Activated T-cell treated with anti-CD3 and anti-CD28 coated beads, Interleukin-2, amount 50 U/mL, for 72 hours (primary cell): ENCODE data around the gene CDC25B. TPM values are rescaled to one million over a fixed set of nuclear protein-coding genes. Genes with fewer than 3 reads are reported as not detected.

Experiments
- ATAC-seq, 2 donors: fragments of 150-1000 bp; cut with Tn5 transposase; replicated peaks in 1 of 2; 2 replicates each; pipeline ENCODE4 v1.10.0; 2021; ENCODE audit warnings: moderate library complexity in 2 of 2, mild to moderate bottlenecking in 1 of 2
- DNase-seq, 2 donors: peaks; one replicate each; pipeline ENCODE4 v3.0.0; 2021 to 2022; ENCODE audit warnings: mixed read lengths in 1 of 2
- H3K27ac Mint-ChIP-seq: one replicate; pipeline ENCODE4 v1.8.0; 2022; ENCODE audit warnings: mild to moderate bottlenecking, moderate library complexity, mixed read lengths
- H3K27me3 Mint-ChIP-seq: one replicate; pipeline ENCODE4 v1.8.0; 2022; ENCODE audit warnings: low read depth, mixed read lengths
- H3K36me3 Mint-ChIP-seq, 2 donors: one replicate each; pipeline ENCODE4 v1.8.0; 2022; ENCODE audit warnings: mixed read lengths in 2 of 2, mild to moderate bottlenecking in 1 of 2; ENCODE audit not compliant: insufficient read depth in 2 of 2
- H3K4me1 Mint-ChIP-seq: one replicate; pipeline ENCODE4 v1.8.0; 2022; ENCODE audit warnings: low read depth, mixed read lengths
- H3K4me3 Mint-ChIP-seq, 2 donors: one replicate each; pipeline ENCODE4 v1.8.0; 2022; ENCODE audit warnings: mild to moderate bottlenecking in 2 of 2, mixed read lengths in 2 of 2, moderate library complexity in 2 of 2
- H3K9me3 Mint-ChIP-seq, 2 donors: one replicate each; pipeline ENCODE4 v1.8.0; 2022; ENCODE audit warnings: mixed read lengths in 2 of 2
- total RNA-seq, 2 donors: library from RNA; stranded (reverse); gene quantifications; one replicate each; pipeline ENCODE4 v1.2.3, GENCODE V29; 2022

CDC25B gene
- total RNA-seq, 2 donors from 2014 or later, result 121 to 128 TPM

DNA sequence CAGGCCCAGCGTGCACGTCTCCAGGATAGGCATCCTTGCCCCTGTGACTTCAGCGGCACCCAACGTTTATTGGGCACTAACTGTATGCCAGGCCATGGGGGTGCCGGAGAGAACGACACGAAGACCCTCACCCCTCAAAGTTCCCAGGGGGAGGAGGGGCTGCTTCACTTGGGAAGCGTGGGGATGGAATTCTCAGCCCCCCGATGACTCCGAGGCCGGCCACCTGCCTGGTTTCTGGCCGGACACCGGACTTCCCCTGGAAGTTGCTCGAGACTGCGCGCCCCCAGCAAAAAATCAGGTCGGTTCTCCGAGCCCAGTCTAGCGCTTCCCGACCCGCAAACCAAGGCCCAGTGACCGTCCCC, 50.2 kb downstream of the CDC25B start:
- H3K36me3 Mint-ChIP-seq, result peaks cover 0 to 1% of the 10 kb centered on the region in 2 donors
- no peaks in the 10 kb centered on the region for H3K27me3 Mint-ChIP-seq
- H3K4me3 Mint-ChIP-seq, result peak overlapping the region; percentile 90 to 95
- H3K4me1 Mint-ChIP-seq, result peaks cover 39% of the 10 kb centered on the region
- no peak for ATAC-seq
- no peak for DNase-seq
- no peaks in the 10 kb centered on the region for H3K9me3 Mint-ChIP-seq
- H3K27ac Mint-ChIP-seq, result peak overlapping the region; percentile 90

GRCh38 chr20:3846740-3847428, 50.8 kb downstream of the CDC25B start, which contains the start of gene MAVS:
MAVS (plus strand) TSS chr20:3846834; CDS start chr20:3854625, 7,791 bp downstream.
- peak within 1 kb of the TSS; percentile 90 to 95 for H3K4me3 Mint-ChIP-seq
- ATAC-seq, result peak; percentile 98 to 99

DNA sequence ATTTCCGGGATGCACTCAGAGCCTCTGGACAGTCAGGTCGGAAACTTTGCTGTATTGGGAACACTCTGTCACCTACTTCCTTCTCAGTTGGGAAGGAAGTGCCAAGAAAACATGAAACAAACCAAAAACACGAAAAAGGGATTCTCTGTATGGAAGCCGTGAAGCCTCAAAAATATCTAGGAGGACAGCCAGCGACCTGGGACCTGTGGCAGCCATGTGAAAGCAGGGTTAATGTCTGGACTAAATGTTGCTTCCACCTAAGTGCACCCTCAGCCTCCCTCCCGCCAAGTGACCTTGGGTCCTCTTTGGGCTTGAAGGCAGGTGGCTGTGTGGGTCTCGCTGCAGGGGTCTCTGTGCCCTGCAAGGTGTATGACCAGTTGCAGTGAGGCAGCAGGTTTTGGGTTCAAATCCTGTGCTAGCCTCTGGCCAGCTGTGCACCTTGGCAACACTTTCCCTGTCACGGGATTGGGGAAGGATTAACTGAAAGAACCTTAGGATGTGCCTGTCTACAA, 51.4 kb downstream of the CDC25B start:
- Mint-ChIP-seq H3K27ac (peak overlapping the region; percentile 90), H3K4me3 (peak overlapping the region; percentile 90 to 95), H3K27me3 (no peaks in the 10 kb centered on the region), H3K4me1 (peaks cover 39% of the 10 kb centered on the region), H3K36me3 (peaks cover 0 to 1% of the 10 kb centered on the region in 2 donors), H3K9me3 (no peaks in the 10 kb centered on the region)
- DNase-seq (no peak), ATAC-seq (no peak)

More at GRCh38 chr20:3846740-3847428, 50.8 kb downstream of the CDC25B start, which contains the start of gene MAVS:
- Mint-ChIP-seq H3K4me1 (peaks cover 39% of the 10 kb centered on the region), H3K36me3 (peaks cover 0 to 1% of the 10 kb centered on the region in 2 donors), H3K27ac (peak within 1 kb of the TSS; percentile 90), H3K27me3 (no peaks in the 10 kb centered on the region), H3K9me3 (no peaks in the 10 kb centered on the region)
- DNase-seq, result peak; percentile 94 to 95

GRCh38 chr20:3848565-3848964, 52.5 kb downstream of the CDC25B start:
- H3K4me1 Mint-ChIP-seq, result peaks cover 39% of the 10 kb centered on the region
- peaks cover 0 to 1% of the 10 kb centered on the region in 2 donors for H3K36me3 Mint-ChIP-seq
- H3K4me3 Mint-ChIP-seq, result peak overlapping the region; percentile 11 to 90
- H3K27me3 Mint-ChIP-seq, result no peaks in the 10 kb centered on the region
- ATAC-seq, result no peak
- no peaks in the 10 kb centered on the region for H3K9me3 Mint-ChIP-seq
- H3K27ac Mint-ChIP-seq, result no peak overlapping the region
- no peak for DNase-seq

GRCh38 chr20:3854462-3854871, 58.4 kb downstream of the CDC25B start:
- Mint-ChIP-seq H3K27me3 (no peaks in the 10 kb centered on the region), H3K4me3 (no peak overlapping the region), H3K9me3 (no peaks in the 10 kb centered on the region), H3K27ac (no peak overlapping the region), H3K36me3 (peaks cover 4 to 17% of the 10 kb centered on the region in 2 donors), H3K4me1 (peaks cover 9% of the 10 kb centered on the region)
- no peak for DNase-seq
- ATAC-seq, result peak; percentile 34 to 36

Other genes with a start within 250 kb of the CDC25B start
- gene GFRA4, start 132.9 kb upstream of the CDC25B start, total RNA-seq, result not detected
- gene ADAM33, start 114.3 kb upstream of the CDC25B start, total RNA-seq, result not detected
- under 1 TPM in 1 of 2 donors, not detected in 1; 0.02 TPM for gene SIGLEC1, start 83.7 kb upstream of the CDC25B start, total RNA-seq
- not detected for gene HSPA12B, start 63.6 kb upstream of the CDC25B start, total RNA-seq
- gene ADISSP, start 28.6 kb upstream of the CDC25B start, total RNA-seq, result 10 to 100 TPM; 26.3 to 35.8 TPM
- gene SPEF1, start 14.9 kb upstream of the CDC25B start, total RNA-seq, result under 1 TPM; 0.48 to 0.49 TPM
- 10 to 100 TPM; 30.4 to 31.5 TPM for gene CENPB, start 9.6 kb upstream of the CDC25B start, total RNA-seq
- gene AP5S1, start 24.2 kb downstream of the CDC25B start, total RNA-seq, result 10 to 100 TPM; 10.3 to 13.7 TPM
- 10 to 100 TPM; 27.9 to 29.8 TPM for gene MAVS, start 50.5 kb downstream of the CDC25B start, total RNA-seq
- gene PANK2, start 93.1 kb downstream of the CDC25B start, total RNA-seq, result 10 to 100 TPM; 60.6 to 67.4 TPM
- gene RNF24, start 219.2 kb downstream of the CDC25B start, total RNA-seq, result 10 to 100 TPM; 13.4 to 16.4 TPM